Erythroblast (primary cell): Measurements from ENCODE around the gene CENPF.
"Not testable (repeated sequence)": the region's sequence is repeated elsewhere in the genome, so short reads cannot be mapped to it uniquely, and the experiment has no call there.

Source experiments
- GATA1 ChIP-seq: IDR thresholded peaks from 2 replicates; pipeline ENCODE4 v1.6.1; 2011; ENCODE audit warnings: low read depth, mild to moderate bottlenecking, control low read depth, low read length, moderate library complexity
- POLR2A ChIP-seq: IDR thresholded peaks from 2 replicates; pipeline ENCODE4 v1.6.1; 2011; ENCODE audit warnings: mild to moderate bottlenecking, low read length

DNA sequence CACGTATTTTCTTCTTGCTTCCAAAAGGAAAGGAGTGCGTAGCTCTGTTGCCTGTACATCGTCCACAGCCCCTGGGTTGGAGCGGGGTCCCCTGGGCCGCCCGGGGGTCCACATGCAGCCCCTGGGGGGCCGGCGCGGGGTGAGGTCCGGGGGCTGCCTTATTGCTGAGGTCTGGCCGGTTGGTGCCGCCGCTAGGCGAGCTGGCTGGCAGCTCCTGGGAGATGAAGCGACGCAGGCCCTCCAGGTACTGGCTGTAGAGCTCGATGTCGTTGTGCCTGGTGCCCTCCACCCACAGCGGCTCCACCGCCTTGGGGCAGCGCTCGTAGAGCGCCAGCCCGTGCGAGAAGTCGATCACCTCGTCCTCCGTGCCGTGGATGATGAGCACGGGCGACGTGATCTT is 2.5 kb downstream of the CENPF start:
- not testable (repeated sequence) for TF ChIP-seq POLR2A, GATA1
